ENCODE results near the gene SLC25A42.
"Not testable (repeated sequence)": the region's sequence is repeated elsewhere in the genome, so short reads cannot be mapped to it uniquely, and the experiment has no call there.

DNA sequence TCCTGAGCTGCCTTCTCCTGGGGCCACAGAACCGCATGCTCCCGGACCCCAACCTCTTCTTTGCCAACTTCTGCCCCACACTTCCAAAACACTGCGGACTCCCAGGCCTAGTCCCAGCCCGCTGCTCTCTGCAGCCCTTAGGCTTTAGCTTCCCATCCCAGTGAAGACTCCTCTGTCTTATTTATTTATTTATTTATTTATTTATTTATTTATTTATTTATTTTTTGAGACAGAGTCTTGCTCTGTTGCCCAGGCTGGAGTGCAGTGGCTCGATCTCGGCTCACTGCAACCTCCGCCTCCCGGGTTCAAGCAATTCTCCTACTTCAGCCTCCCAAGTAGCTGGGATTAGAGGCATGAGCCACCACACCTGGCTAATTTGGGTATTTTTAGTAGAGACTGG, 84.7 kb downstream of the SLC25A42 start:
- TF ChIP-seq POLR2A, POLR2AphosphoS5 (IDR thresholded peaks at IDR 0.05): not testable (repeated sequence)
- TF ChIP-seq, protein P1, sequence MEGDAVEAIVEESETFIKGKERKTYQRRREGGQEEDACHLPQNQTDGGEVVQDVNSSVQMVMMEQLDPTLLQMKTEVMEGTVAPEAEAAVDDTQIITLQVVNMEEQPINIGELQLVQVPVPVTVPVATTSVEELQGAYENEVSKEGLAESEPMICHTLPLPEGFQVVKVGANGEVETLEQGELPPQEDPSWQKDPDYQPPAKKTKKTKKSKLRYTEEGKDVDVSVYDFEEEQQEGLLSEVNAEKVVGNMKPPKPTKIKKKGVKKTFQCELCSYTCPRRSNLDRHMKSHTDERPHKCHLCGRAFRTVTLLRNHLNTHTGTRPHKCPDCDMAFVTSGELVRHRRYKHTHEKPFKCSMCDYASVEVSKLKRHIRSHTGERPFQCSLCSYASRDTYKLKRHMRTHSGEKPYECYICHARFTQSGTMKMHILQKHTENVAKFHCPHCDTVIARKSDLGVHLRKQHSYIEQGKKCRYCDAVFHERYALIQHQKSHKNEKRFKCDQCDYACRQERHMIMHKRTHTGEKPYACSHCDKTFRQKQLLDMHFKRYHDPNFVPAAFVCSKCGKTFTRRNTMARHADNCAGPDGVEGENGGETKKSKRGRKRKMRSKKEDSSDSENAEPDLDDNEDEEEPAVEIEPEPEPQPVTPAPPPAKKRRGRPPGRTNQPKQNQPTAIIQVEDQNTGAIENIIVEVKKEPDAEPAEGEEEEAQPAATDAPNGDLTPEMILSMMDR (IDR thresholded peaks at IDR 0.05), result not testable (repeated sequence)
